VCaP (cell line): Measurements from ENCODE around the gene SLC29A3.

Experiments
- H3K27ac ChIP-seq: fragments of 450-650 bp; 2 replicates; pipeline ENCODE4 v1.5.1; 2017
- TF ChIP-seq, protein P1 (sequence below): fragments of 450-650 bp; conservative IDR thresholded peaks from 2 replicates; pipeline ENCODE4 v1.5.1; 2017; ENCODE audit warnings: mild to moderate bottlenecking, moderate library complexity

The SLC29A3 gene

DNA sequence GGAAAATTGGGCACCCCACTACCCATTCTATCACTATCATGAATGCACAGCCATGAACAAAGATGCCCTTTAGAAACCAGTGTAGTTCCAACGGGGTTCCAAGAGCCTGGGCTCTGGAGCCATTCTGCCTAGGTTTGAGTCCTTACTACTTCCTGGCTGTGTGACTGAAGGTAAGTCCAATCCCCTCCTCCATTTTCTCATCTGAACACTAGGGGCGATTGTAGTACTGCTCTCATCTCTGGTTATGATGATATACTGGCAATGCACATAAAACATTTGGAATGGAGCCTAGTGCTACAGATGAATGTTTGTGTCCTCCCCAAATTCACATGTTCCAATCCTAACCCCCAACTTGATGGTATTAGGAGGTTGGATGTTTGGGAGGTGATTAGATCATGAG, 49.6 kb downstream of the SLC29A3 start:
- H3K27ac ChIP-seq: no peak overlapping the region
- TF ChIP-seq, protein P1, sequence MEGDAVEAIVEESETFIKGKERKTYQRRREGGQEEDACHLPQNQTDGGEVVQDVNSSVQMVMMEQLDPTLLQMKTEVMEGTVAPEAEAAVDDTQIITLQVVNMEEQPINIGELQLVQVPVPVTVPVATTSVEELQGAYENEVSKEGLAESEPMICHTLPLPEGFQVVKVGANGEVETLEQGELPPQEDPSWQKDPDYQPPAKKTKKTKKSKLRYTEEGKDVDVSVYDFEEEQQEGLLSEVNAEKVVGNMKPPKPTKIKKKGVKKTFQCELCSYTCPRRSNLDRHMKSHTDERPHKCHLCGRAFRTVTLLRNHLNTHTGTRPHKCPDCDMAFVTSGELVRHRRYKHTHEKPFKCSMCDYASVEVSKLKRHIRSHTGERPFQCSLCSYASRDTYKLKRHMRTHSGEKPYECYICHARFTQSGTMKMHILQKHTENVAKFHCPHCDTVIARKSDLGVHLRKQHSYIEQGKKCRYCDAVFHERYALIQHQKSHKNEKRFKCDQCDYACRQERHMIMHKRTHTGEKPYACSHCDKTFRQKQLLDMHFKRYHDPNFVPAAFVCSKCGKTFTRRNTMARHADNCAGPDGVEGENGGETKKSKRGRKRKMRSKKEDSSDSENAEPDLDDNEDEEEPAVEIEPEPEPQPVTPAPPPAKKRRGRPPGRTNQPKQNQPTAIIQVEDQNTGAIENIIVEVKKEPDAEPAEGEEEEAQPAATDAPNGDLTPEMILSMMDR: 0 out of 2 replicates have a peak, but pooled peaks have one; percentile 8

DNA sequence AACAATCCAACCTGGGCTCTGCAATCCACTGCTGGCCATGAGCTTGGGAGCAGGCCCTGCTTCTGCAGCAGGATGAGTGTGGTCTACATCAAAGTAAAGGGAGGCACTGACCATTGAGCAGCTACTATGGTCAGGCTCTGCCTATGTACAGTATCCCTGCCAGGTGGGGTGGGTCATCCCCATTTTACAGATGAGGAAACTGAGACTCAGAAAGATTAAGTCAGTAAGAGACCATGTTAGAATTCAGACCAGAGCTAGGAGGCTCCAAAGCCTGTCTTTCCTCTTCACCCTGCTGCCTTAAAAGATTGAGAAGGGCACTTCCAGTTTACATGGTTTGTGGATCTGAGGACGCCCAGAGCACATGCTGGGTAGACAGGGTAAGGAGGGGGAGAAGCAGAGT, 50.5 kb downstream of the SLC29A3 start:
- TF ChIP-seq, protein P1: no peak
- H3K27ac ChIP-seq: no peak overlapping the region

DNA sequence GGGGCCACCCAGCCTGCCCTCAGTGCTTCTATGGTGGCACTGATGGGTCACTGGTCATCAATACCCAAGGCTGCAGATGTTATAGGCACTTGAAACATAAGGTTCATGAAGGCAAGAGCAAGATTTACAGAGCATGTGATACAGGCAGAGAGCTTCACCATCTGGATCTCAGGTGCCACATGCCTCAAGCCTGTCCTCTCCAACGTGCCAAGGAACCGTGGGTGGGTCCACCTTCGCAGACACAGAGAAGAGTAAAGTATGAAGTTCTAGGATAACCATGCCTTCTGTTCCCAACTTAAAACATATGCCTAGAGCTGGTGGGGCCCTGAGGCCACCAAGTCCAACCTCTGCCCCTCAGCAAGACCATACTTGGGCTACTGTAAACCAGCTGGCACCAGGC, 51.0 kb downstream of the SLC29A3 start:
- H3K27ac ChIP-seq: no peak overlapping the region
- TF ChIP-seq, protein P1: no peak

DNA sequence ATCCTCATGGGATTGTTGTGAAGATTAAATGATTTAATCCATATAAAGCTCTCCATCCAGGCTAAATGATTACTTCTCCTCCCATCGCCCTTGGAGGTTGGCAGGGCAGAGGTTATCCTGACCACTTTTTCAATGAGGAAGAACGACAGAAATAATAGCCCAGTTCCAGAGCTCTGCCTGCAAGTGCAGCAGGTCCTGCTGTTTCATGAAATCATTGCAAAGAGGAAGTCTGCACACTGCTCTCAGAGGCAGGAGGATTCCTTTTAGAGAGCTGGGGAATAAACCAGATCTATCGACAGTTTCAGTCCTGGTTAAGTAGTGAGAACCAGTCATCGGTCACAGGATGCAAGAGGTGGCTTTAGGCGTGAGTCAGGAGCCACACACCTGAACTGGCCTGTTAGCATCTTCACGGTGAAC, 52.7 kb downstream of the SLC29A3 start:
- TF ChIP-seq, protein P1: no peak

DNA sequence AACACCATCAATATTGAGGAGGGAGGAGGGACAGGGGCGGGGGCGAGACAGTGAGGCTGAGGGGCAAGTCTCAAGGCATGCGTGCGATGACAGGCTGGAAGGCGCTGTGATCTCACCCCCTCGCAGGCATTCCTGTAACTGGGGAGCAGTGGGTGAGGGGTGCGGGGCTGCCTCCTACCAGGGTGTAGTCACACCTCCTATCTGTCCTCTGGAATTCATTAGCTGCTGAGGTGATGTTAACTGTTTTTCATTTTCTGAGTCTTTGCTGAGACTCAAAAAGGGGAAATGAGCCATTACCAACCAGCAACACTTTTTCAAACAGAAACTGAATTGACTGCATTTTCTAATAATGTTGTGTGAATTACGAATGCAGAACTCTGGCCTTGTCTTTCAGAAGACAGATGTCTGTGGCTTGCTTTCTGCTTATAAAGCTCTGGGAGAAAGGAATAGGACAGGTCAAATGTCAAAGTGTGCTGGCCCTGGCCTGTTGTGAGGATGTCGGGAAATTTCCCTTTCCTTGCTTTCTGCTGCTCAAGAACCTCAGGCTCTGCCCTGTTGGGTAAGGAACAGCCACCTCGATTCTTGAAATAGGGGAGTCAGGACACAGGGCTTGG, 53.9 kb downstream of the SLC29A3 start:
- H3K27ac ChIP-seq: no peak overlapping the region
- TF ChIP-seq, protein P1: no peak

More for the DNA sequence above, 52.7 kb downstream of the SLC29A3 start:
- no peak overlapping the region for H3K27ac ChIP-seq

DNA sequence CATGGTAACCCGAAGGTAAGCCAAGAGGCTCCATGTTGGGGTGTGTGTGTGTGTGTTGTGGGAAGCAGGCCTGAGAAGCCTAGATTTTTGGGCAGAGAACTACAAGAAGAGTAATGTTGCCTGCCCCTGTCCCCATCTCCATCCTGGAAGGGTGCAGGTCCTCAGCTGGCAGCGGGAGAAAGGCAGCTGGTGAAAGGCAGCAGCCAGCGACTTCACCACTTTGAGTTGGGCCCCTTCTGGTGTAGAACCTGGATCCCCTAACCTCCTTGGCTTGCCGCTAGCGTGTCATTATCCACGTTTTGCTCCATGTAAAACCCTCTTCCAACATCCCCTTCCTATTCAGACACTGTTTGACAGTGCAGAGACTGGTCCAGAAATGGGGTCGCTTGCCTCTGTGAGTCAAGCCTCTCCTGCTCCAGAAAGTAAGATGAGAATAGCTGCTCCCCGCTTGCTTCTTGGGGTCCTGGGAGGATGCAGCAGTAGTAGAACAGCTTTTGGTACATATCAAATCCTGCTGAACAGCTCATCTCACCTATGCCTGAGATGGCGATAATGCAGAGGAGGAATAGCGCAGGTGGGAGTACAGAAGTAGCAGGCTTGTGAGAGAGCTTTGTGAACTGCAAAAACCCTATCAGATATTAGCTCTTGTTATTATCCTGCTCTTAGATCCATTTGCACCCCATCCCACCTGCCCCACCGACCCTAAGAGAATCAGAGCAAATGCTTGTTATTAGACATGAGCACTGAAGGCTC, 55.6 kb downstream of the SLC29A3 start:
- H3K27ac ChIP-seq: no peak overlapping the region
- TF ChIP-seq, protein P1: no peak

DNA sequence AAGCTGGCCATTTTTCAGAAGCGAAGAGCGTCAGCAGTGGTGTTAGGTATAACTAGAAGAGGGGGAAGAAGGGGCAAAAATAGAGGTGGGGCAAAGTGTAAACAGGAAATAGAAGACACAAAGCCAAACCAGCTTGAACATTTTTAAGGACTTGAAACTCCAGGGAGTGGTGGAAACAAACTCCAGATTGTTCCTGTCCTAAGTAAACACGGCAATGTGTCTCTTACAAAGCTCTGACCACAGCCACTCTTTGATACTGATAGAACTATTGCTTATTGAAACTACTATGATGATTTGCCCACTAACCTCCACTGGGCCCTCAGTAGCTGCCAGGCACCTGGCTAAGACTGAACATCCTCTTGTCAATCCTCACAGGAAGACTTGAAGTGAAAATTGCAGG, 56.9 kb downstream of the SLC29A3 start:
- TF ChIP-seq, protein P1: no peak
- H3K27ac ChIP-seq: no peak overlapping the region
